ENCODE measurements around the gene PLAGL1. TPM values are rescaled to one million over a fixed set of nuclear protein-coding genes. Genes with fewer than 3 reads are reported as not detected.

Gene PLAGL1
- total RNA-seq, 2 experiments from 2014 or later: 1.0 to 1.1 TPM

DNA sequence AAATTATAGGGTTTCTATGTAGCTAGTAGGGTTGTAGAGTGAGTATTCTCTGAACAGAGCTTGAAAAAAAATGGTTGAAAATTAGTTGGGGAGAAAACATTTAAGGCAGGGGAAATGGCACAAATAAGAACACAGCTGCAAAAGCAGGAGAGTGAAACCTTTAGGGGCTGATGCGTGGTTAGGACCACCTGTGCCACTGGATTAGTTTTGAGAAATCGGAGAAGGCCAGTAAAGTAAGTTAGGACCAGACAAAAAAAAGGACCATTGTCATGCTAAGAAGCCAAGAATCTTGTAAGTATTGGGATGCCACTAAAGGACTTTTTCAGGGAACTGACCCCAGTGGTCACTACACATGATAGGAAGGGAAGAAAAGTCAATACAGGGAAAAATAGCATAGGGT, 9.4 kb downstream of the PLAGL1 start:
- no peak overlapping the region for H3K27ac ChIP-seq (ENCODE audit: low read depth in 1 of 2, low read length in 2 of 2)
- intact Hi-C loops (cut with DNase I, micrococcal nuclease): no loop called here
- no peak for ATAC-seq (ENCODE audit: poor library complexity)
- no peak overlapping the region for H3K27ac Mint-ChIP-seq
- H3K36me3 ChIP-seq (ENCODE audit: insufficient read depth, low read length): no peaks in the 10 kb centered on the region
- no peaks in the 10 kb centered on the region for H3K27me3 Mint-ChIP-seq
- H3K9me3 ChIP-seq (ENCODE audit: control insufficient read depth in 1 of 2, insufficient read depth in 1 of 2, low read length in 2 of 2): no peaks in the 10 kb centered on the region
- ChIA-PET POLR2A (no interaction called here), CTCF (interaction anchor here (1.0 kb wide), 1 partner anchor 10 kb away, joined by 3 read pairs; no protein-coding TSS in a partner anchor)
- peaks cover 3% of the 10 kb centered on the region for H3K9me3 Mint-ChIP-seq
- no peak overlapping the region for H3K4me3 Mint-ChIP-seq
- no peaks in the 10 kb centered on the region for H3K27me3 ChIP-seq (ENCODE audit: control insufficient read depth in 1 of 2, insufficient read depth in 2 of 2, low read length in 2 of 2)
- no peak for DNase-seq
- TF ChIP-seq, protein P1, sequence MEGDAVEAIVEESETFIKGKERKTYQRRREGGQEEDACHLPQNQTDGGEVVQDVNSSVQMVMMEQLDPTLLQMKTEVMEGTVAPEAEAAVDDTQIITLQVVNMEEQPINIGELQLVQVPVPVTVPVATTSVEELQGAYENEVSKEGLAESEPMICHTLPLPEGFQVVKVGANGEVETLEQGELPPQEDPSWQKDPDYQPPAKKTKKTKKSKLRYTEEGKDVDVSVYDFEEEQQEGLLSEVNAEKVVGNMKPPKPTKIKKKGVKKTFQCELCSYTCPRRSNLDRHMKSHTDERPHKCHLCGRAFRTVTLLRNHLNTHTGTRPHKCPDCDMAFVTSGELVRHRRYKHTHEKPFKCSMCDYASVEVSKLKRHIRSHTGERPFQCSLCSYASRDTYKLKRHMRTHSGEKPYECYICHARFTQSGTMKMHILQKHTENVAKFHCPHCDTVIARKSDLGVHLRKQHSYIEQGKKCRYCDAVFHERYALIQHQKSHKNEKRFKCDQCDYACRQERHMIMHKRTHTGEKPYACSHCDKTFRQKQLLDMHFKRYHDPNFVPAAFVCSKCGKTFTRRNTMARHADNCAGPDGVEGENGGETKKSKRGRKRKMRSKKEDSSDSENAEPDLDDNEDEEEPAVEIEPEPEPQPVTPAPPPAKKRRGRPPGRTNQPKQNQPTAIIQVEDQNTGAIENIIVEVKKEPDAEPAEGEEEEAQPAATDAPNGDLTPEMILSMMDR (IDR thresholded peaks at IDR 0.05): no peak
- H3K36me3 Mint-ChIP-seq (ENCODE audit: low read depth): no peaks in the 10 kb centered on the region
- no peak overlapping the region for H3K4me3 ChIP-seq (ENCODE audit: low read length)
- no peaks in the 10 kb centered on the region for H3K4me1 ChIP-seq (ENCODE audit: insufficient read depth, low read length)
- H3K4me1 Mint-ChIP-seq (ENCODE audit: low read depth): no peaks in the 10 kb centered on the region

DNA sequence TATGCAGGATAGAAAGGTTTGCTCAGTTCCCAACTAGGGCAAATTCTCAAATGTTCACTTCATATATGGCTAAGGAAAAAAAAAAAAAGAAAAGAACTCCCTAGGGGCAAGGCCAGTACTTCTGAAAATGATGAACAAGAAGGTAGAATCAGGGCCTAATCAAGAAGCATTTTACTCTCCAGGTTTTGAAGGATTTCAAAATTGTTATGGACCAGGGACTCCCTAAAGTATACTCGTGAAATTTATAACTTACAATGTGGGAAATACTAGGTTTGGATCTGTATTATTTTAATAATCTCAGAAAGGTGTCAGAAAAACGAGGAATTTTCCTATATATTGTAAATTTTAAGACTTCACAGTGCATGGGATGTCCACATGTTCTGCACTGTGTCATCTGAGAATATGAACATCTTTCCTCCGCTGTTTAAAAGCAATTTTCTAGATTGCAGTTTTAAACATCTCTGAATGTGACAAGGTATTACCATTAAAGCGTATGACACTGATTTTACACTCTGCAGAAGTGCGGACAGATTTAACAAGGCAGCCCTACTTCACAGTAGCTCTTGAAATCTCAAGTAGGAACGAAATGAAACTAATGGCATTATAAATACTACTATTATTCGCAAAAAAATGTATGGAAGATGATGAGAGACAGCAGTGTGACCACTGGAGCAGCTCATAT, 14.0 kb downstream of the PLAGL1 start:
- CTCF ChIA-PET: no interaction called here
- no peaks in the 10 kb centered on the region for H3K36me3 Mint-ChIP-seq (ENCODE audit: low read depth)
- intact Hi-C loops (cut with DNase I, micrococcal nuclease): no loop called here
- H3K9me3 Mint-ChIP-seq: no peaks in the 10 kb centered on the region
- Histone ChIP-seq H3K27me3 (ENCODE audit: control insufficient read depth in 1 of 2, insufficient read depth in 2 of 2, low read length in 2 of 2) (no peaks in the 10 kb centered on the region), H3K4me3 (ENCODE audit: low read length) (no peak overlapping the region), H3K27ac (ENCODE audit: low read depth in 1 of 2, low read length in 2 of 2) (no peak overlapping the region), H3K9me3 (ENCODE audit: control insufficient read depth in 1 of 2, insufficient read depth in 1 of 2, low read length in 2 of 2) (no peaks in the 10 kb centered on the region), H3K36me3 (ENCODE audit: insufficient read depth, low read length) (no peaks in the 10 kb centered on the region), H3K4me1 (ENCODE audit: insufficient read depth, low read length) (no peaks in the 10 kb centered on the region)
- POLR2A ChIA-PET: interaction anchor here (0.6 kb wide), 1 partner anchor 417 kb away, joined by 3 read pairs; no protein-coding TSS in a partner anchor
- no peak overlapping the region for H3K27ac Mint-ChIP-seq
- no peak for ATAC-seq (ENCODE audit: poor library complexity)
- TF ChIP-seq, protein P1 (IDR thresholded peaks at IDR 0.05): no peak
- H3K27me3 Mint-ChIP-seq: no peaks in the 10 kb centered on the region
- DNase-seq: no peak
- H3K4me3 Mint-ChIP-seq: no peak overlapping the region
- no peaks in the 10 kb centered on the region for H3K4me1 Mint-ChIP-seq (ENCODE audit: low read depth)

DNA sequence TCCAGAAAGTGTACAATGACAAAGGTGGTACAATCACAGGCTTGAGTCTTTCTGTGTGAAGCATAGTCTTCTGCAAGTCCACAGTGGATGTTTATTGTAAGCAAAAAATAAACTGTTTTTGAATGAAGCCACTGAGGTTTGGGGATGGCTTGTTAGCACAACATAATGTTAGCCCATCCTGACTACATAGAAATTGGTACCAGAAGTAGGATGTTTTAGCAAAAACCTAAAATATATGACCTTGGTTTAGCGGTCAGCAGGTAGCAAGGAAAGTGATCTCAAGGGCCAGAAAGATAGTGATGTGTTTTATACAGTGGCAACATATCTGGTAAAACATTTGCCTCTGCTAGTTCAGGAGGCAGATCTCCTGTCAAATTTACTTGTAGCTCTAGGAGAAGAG, 15.8 kb downstream of the PLAGL1 start:
- Histone ChIP-seq H3K4me1 (ENCODE audit: insufficient read depth, low read length) (no peaks in the 10 kb centered on the region), H3K4me3 (ENCODE audit: low read length) (no peak overlapping the region), H3K36me3 (ENCODE audit: insufficient read depth, low read length) (no peaks in the 10 kb centered on the region), H3K27ac (ENCODE audit: low read depth in 1 of 2, low read length in 2 of 2) (no peak overlapping the region), H3K9me3 (ENCODE audit: control insufficient read depth in 1 of 2, insufficient read depth in 1 of 2, low read length in 2 of 2) (no peaks in the 10 kb centered on the region), H3K27me3 (ENCODE audit: control insufficient read depth in 1 of 2, insufficient read depth in 2 of 2, low read length in 2 of 2) (no peaks in the 10 kb centered on the region)
- DNase-seq (no peak), ATAC-seq (ENCODE audit: poor library complexity) (no peak)
- POLR2A ChIA-PET: interaction anchor here (0.7 kb wide), 1 partner anchor 51 kb away, joined by 3 read pairs; no protein-coding TSS in a partner anchor
- CTCF ChIA-PET: no interaction called here
- no peaks in the 10 kb centered on the region for H3K36me3 Mint-ChIP-seq (ENCODE audit: low read depth)
- H3K4me1 Mint-ChIP-seq (ENCODE audit: low read depth): no peaks in the 10 kb centered on the region
- intact Hi-C loops (cut with DNase I, micrococcal nuclease): no loop called here
- H3K27me3 Mint-ChIP-seq: no peaks in the 10 kb centered on the region
- TF ChIP-seq, protein P1 (IDR thresholded peaks at IDR 0.05): no peak
- no peak overlapping the region for H3K4me3 Mint-ChIP-seq
- H3K9me3 Mint-ChIP-seq: no peaks in the 10 kb centered on the region
- H3K27ac Mint-ChIP-seq: no peak overlapping the region

Measured in CD4-positive, alpha-beta T cell (primary cell).